ENCODE measurements around the gene AOAH. TPM values are rescaled to one million over a fixed set of nuclear protein-coding genes. Genes with fewer than 3 reads are reported as not detected.

The AOAH gene
- total RNA-seq, 1 experiment from 2014 or later: not detected

- no peak for DNase-seq
- Mint-ChIP-seq H3K9me3 (ENCODE audit: unreplicated experiment) (no peaks in the 10 kb centered on the region), H3K36me3 (ENCODE audit: insufficient read depth, unreplicated experiment) (no peaks in the 10 kb centered on the region), H3K27me3 (ENCODE audit: insufficient read depth, unreplicated experiment) (peaks cover 3% of the 10 kb centered on the region), H3K4me1 (ENCODE audit: low read depth, unreplicated experiment) (peaks cover 6% of the 10 kb centered on the region), H3K4me3 (ENCODE audit: unreplicated experiment) (no peak overlapping the region), H3K27ac (ENCODE audit: unreplicated experiment) (no peak overlapping the region)
- Histone ChIP-seq H3K4me1 (no peaks in the 10 kb centered on the region), H3K4me3 (ENCODE audit: low read depth, low read length) (no peak overlapping the region), H3K36me3 (ENCODE audit: control insufficient read depth, insufficient read depth, low read length) (no peaks in the 10 kb centered on the region), H3K9me3 (no peaks in the 10 kb centered on the region), H3K27me3 (replicated peaks; ENCODE audit: control insufficient read depth, insufficient read depth, low read length) (no peaks in the 10 kb centered on the region)
- no peak for TF ChIP-seq CTCF (IDR thresholded peaks at IDR 0.05; ENCODE audit: insufficient read depth in 1 of 2, low read depth in 1 of 2, low read length in 1 of 2, severe bottlenecking in 1 of 2, unreplicated experiment in 1 of 2)
- intact Hi-C loops (cut with micrococcal nuclease; ENCODE audit: unreplicated experiment): no loop called here
- no TSS peak for BruUV-seq (replicated peaks)
- CTCF ChIA-PET: no interaction called here
- POLR2A ChIA-PET: no interaction called here
Measured at GRCh38 chr7:36602934-36603887, 121.1 kb downstream of the AOAH start.

DNA sequence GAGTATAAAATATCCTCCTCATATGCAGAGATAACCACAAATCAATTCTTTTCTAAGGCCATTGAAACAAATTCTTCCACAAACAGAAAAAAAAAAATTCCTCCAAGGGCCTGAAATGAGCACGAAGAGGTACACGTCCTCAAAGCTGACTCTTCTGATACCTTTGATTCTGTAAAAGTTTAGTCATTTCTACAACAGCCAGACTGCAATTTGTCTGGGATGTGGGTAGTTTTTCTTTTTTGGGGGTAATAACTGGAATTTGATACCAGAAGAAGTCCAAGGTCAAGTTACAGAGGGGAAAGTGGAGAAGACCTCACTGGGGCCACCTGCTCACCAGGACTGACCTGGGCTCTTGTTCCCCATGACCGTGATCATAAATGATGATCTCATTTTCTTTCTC, 121.8 kb downstream of the AOAH start:
- H3K4me3 ChIP-seq (ENCODE audit: low read depth, low read length): no peak overlapping the region
- CTCF ChIA-PET: no interaction called here
- H3K4me1 Mint-ChIP-seq (ENCODE audit: low read depth, unreplicated experiment): peaks cover 6% of the 10 kb centered on the region
- H3K4me1 ChIP-seq: no peaks in the 10 kb centered on the region
- H3K4me3 Mint-ChIP-seq (ENCODE audit: unreplicated experiment): no peak overlapping the region
- BruUV-seq (replicated peaks): no TSS peak
- no peaks in the 10 kb centered on the region for H3K36me3 ChIP-seq (ENCODE audit: control insufficient read depth, insufficient read depth, low read length)
- POLR2A ChIA-PET: no interaction called here
- no peaks in the 10 kb centered on the region for H3K9me3 ChIP-seq
- no peaks in the 10 kb centered on the region for H3K27me3 ChIP-seq (replicated peaks; ENCODE audit: control insufficient read depth, insufficient read depth, low read length)
- H3K27me3 Mint-ChIP-seq (ENCODE audit: insufficient read depth, unreplicated experiment): peaks cover 3% of the 10 kb centered on the region
- H3K36me3 Mint-ChIP-seq (ENCODE audit: insufficient read depth, unreplicated experiment): no peaks in the 10 kb centered on the region
- H3K27ac Mint-ChIP-seq (ENCODE audit: unreplicated experiment): no peak overlapping the region
- intact Hi-C loops (cut with micrococcal nuclease; ENCODE audit: unreplicated experiment): no loop called here
- no peaks in the 10 kb centered on the region for H3K9me3 Mint-ChIP-seq (ENCODE audit: unreplicated experiment)
- no peak for DNase-seq
- TF ChIP-seq CTCF (IDR thresholded peaks at IDR 0.05; ENCODE audit: insufficient read depth in 1 of 2, low read depth in 1 of 2, low read length in 1 of 2, severe bottlenecking in 1 of 2, unreplicated experiment in 1 of 2): no peak

DNA sequence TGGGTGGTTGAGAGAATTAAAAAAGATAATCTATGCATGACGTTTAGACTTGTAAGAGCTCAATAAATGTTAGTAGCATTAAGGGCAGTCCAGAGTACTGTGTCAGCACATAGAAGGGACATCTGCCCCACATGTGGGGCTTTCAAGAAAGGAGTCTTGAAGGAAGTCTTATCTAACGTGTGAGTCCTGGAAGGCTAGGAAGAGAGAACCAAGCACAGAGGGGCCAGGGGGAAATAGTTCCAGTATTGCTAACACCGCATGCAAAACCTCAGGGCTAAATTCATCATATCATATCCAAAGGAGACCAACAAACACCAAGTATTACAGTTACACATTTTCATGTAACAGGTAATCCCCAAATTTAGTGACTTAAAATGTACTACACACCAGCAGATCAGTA, 122.7 kb downstream of the AOAH start:
- Mint-ChIP-seq H3K36me3 (ENCODE audit: insufficient read depth, unreplicated experiment) (no peaks in the 10 kb centered on the region), H3K27me3 (ENCODE audit: insufficient read depth, unreplicated experiment) (no peaks in the 10 kb centered on the region), H3K4me1 (ENCODE audit: low read depth, unreplicated experiment) (peaks cover 15% of the 10 kb centered on the region), H3K9me3 (ENCODE audit: unreplicated experiment) (no peaks in the 10 kb centered on the region), H3K27ac (ENCODE audit: unreplicated experiment) (no peak overlapping the region), H3K4me3 (ENCODE audit: unreplicated experiment) (no peak overlapping the region)
- Histone ChIP-seq H3K27me3 (replicated peaks; ENCODE audit: control insufficient read depth, insufficient read depth, low read length) (no peaks in the 10 kb centered on the region), H3K4me1 (no peaks in the 10 kb centered on the region), H3K9me3 (no peaks in the 10 kb centered on the region), H3K36me3 (ENCODE audit: control insufficient read depth, insufficient read depth, low read length) (no peaks in the 10 kb centered on the region), H3K4me3 (ENCODE audit: low read depth, low read length) (no peak overlapping the region)
- TF ChIP-seq CTCF (IDR thresholded peaks at IDR 0.05; ENCODE audit: insufficient read depth in 1 of 2, low read depth in 1 of 2, low read length in 1 of 2, severe bottlenecking in 1 of 2, unreplicated experiment in 1 of 2): no peak
- CTCF ChIA-PET: no interaction called here
- no peak for DNase-seq
- intact Hi-C loops (cut with micrococcal nuclease; ENCODE audit: unreplicated experiment): no loop called here
- POLR2A ChIA-PET: no interaction called here
- BruUV-seq (replicated peaks): no TSS peak

All from Caco-2 (cell line).